Measurements from ENCODE around the gene NDUFV2.

Gene NDUFV2

GRCh38 chr18:9137168-9138066, 34.9 kb downstream of the NDUFV2 start:
- 1% methylated on average over 95 of the region's 95 CpGs for WGBS
- H3K4me1 ChIP-seq (ENCODE audit: insufficient read depth, low read length) = peaks cover 18% of the 10 kb centered on the region
- H3K27me3 ChIP-seq (ENCODE audit: insufficient read depth, low read length) = no peaks in the 10 kb centered on the region
- peaks cover 26% of the 10 kb centered on the region for H3K36me3 ChIP-seq (ENCODE audit: insufficient read depth, low read length)
- no peaks in the 10 kb centered on the region for H3K9me3 ChIP-seq (ENCODE audit: insufficient read depth, low read depth, low read length)
- peak overlapping the region; percentile 100 for H3K4me3 ChIP-seq (ENCODE audit: low read length)
- peak overlapping the region; percentile 78 for H3K9ac ChIP-seq (ENCODE audit: low read depth, low read length)
- peak overlapping the region; percentile 90; the same call in 1 of the 2 replicates for H3K27ac ChIP-seq (ENCODE audit: low read depth, low read length)

- H3K27ac ChIP-seq (ENCODE audit: low read depth, low read length) = no peak overlapping the region
- no peaks in the 10 kb centered on the region for H3K9me3 ChIP-seq (ENCODE audit: insufficient read depth, low read depth, low read length)
- H3K27me3 ChIP-seq (ENCODE audit: insufficient read depth, low read length) = no peaks in the 10 kb centered on the region
- no peak overlapping the region for H3K9ac ChIP-seq (ENCODE audit: low read depth, low read length)
- 89% methylated on average over 6 of the region's 7 CpGs for WGBS
- peaks cover 5% of the 10 kb centered on the region for H3K36me3 ChIP-seq (ENCODE audit: insufficient read depth, low read length)
- H3K4me1 ChIP-seq (ENCODE audit: insufficient read depth, low read length) = peaks cover 20% of the 10 kb centered on the region
- H3K4me3 ChIP-seq (ENCODE audit: low read length) = no peak overlapping the region
Measured at GRCh38 chr18:9139400-9140039, 37.0 kb downstream of the NDUFV2 start.

DNA sequence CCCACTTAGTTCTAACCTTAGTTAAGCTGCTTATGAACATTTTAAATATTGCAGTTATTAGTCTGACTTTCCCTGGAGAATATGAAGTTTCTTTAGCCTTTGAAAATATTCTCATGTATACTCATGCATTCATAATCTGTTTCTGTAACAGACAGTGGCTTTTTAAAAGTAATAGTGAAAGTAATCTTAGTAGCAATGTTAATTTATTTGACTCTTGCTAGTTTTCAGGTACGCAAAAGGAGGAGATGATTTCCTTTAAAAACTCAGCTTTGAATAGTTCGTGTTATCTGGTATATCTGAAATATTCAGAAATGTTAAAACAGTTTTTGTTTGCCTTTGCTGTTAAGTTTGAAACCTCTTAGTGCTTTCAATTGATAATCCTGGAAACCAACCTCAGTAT, 37.9 kb downstream of the NDUFV2 start:
- H3K27me3 ChIP-seq (ENCODE audit: insufficient read depth, low read length) = no peaks in the 10 kb centered on the region
- H3K36me3 ChIP-seq (ENCODE audit: insufficient read depth, low read length) = no peaks in the 10 kb centered on the region
- no peak overlapping the region for H3K9ac ChIP-seq (ENCODE audit: low read depth, low read length)
- 91% methylated on average over 2 of the region's 2 CpGs for WGBS
- no peak overlapping the region for H3K4me3 ChIP-seq (ENCODE audit: low read length)
- H3K27ac ChIP-seq (ENCODE audit: low read depth, low read length) = no peak overlapping the region
- H3K4me1 ChIP-seq (ENCODE audit: insufficient read depth, low read length) = peaks cover 18% of the 10 kb centered on the region
- no peaks in the 10 kb centered on the region for H3K9me3 ChIP-seq (ENCODE audit: insufficient read depth, low read depth, low read length)

GRCh38 chr18:9140984-9141383, 38.5 kb downstream of the NDUFV2 start:
- H3K27ac ChIP-seq (ENCODE audit: low read depth, low read length) = no peak overlapping the region
- H3K36me3 ChIP-seq (ENCODE audit: insufficient read depth, low read length) = no peaks in the 10 kb centered on the region
- H3K27me3 ChIP-seq (ENCODE audit: insufficient read depth, low read length) = no peaks in the 10 kb centered on the region
- 94% methylated on average over 2 of the region's 2 CpGs for WGBS
- peaks cover 16% of the 10 kb centered on the region for H3K4me1 ChIP-seq (ENCODE audit: insufficient read depth, low read length)
- H3K9me3 ChIP-seq (ENCODE audit: insufficient read depth, low read depth, low read length) = no peaks in the 10 kb centered on the region
- H3K9ac ChIP-seq (ENCODE audit: low read depth, low read length) = no peak overlapping the region
- H3K4me3 ChIP-seq (ENCODE audit: low read length) = no peak overlapping the region

GRCh38 chr18:9146224-9146623, 43.7 kb downstream of the NDUFV2 start:
- H3K27ac ChIP-seq (ENCODE audit: low read depth, low read length) = no peak overlapping the region
- H3K9me3 ChIP-seq (ENCODE audit: insufficient read depth, low read depth, low read length) = no peaks in the 10 kb centered on the region
- H3K27me3 ChIP-seq (ENCODE audit: insufficient read depth, low read length) = no peaks in the 10 kb centered on the region
- H3K4me3 ChIP-seq (ENCODE audit: low read length) = no peak overlapping the region
- H3K4me1 ChIP-seq (ENCODE audit: insufficient read depth, low read length) = peaks cover 20% of the 10 kb centered on the region
- no peaks in the 10 kb centered on the region for H3K36me3 ChIP-seq (ENCODE audit: insufficient read depth, low read length)
- WGBS = 100% methylated on average over 1 of the region's 1 CpG
- no peak overlapping the region for H3K9ac ChIP-seq (ENCODE audit: low read depth, low read length)

GRCh38 chr18:9147440-9148202, 45.1 kb downstream of the NDUFV2 start:
- Histone ChIP-seq H3K4me1 (ENCODE audit: insufficient read depth, low read length) (peaks cover 15% of the 10 kb centered on the region), H3K27ac (ENCODE audit: low read depth, low read length) (no peak overlapping the region), H3K4me3 (ENCODE audit: low read length) (no peak overlapping the region), H3K27me3 (ENCODE audit: insufficient read depth, low read length) (no peaks in the 10 kb centered on the region), H3K9me3 (ENCODE audit: insufficient read depth, low read depth, low read length) (no peaks in the 10 kb centered on the region), H3K36me3 (ENCODE audit: insufficient read depth, low read length) (no peaks in the 10 kb centered on the region), H3K9ac (ENCODE audit: low read depth, low read length) (no peak overlapping the region)
- WGBS = no CpG with 5 or more reads among the region's 1 CpG

DNA sequence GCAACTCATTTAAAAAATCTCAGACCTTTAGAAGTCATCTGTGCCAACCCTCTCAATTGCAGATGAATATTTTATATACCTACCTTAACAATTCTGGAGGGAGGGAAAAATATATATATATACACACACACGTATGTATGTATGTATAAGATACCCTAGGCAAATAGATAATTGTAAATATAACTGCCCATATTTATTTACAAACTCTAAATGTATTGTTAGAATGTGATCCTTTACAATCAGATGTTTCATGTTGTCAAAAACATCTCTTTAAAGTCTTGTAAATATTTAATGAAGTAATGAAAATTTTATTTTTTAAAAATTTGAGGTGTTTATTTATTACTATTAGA, 45.7 kb downstream of the NDUFV2 start:
- Histone ChIP-seq H3K9me3 (ENCODE audit: insufficient read depth, low read depth, low read length) (no peaks in the 10 kb centered on the region), H3K27ac (ENCODE audit: low read depth, low read length) (no peak overlapping the region), H3K27me3 (ENCODE audit: insufficient read depth, low read length) (no peaks in the 10 kb centered on the region), H3K4me1 (ENCODE audit: insufficient read depth, low read length) (peaks cover 13% of the 10 kb centered on the region), H3K4me3 (ENCODE audit: low read length) (no peak overlapping the region), H3K9ac (ENCODE audit: low read depth, low read length) (no peak overlapping the region), H3K36me3 (ENCODE audit: insufficient read depth, low read length) (no peaks in the 10 kb centered on the region)
- WGBS = no CpG with 5 or more reads among the region's 1 CpG

GRCh38 chr18:9150121-9150520, 47.6 kb downstream of the NDUFV2 start:
- Histone ChIP-seq H3K9ac (ENCODE audit: low read depth, low read length) (no peak overlapping the region), H3K4me3 (ENCODE audit: low read length) (no peak overlapping the region), H3K27me3 (ENCODE audit: insufficient read depth, low read length) (no peaks in the 10 kb centered on the region), H3K9me3 (ENCODE audit: insufficient read depth, low read depth, low read length) (no peaks in the 10 kb centered on the region), H3K27ac (ENCODE audit: low read depth, low read length) (no peak overlapping the region), H3K4me1 (ENCODE audit: insufficient read depth, low read length) (peaks cover 13% of the 10 kb centered on the region), H3K36me3 (ENCODE audit: insufficient read depth, low read length) (no peaks in the 10 kb centered on the region)
- 95% methylated on average over 4 of the region's 5 CpGs for WGBS

DNA sequence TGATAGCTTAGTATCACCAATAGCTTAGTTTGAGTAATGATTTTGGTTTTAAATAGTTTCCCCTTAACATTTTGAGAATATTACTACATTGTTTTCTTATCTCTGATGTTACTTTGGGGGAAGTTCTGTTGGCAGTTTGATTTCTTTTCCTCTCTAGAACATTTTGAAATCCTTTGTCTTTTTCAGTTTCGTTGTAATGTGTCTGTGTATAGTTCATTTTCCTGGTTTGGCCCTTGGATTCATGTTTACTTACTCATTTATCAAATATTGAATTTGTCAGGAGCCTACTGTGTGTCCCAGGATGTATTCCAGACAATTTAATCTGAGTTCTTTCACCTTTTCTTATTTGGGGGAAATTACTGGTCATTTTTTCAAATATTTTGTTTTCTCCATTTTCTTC, 50.8 kb downstream of the NDUFV2 start:
- WGBS = no CpG with 5 or more reads among the region's 1 CpG
- Histone ChIP-seq H3K27me3 (ENCODE audit: insufficient read depth, low read length) (no peaks in the 10 kb centered on the region), H3K9ac (ENCODE audit: low read depth, low read length) (no peak overlapping the region), H3K9me3 (ENCODE audit: insufficient read depth, low read depth, low read length) (no peaks in the 10 kb centered on the region), H3K36me3 (ENCODE audit: insufficient read depth, low read length) (no peaks in the 10 kb centered on the region), H3K27ac (ENCODE audit: low read depth, low read length) (no peak overlapping the region), H3K4me3 (ENCODE audit: low read length) (no peak overlapping the region), H3K4me1 (ENCODE audit: insufficient read depth, low read length) (peaks cover 5% of the 10 kb centered on the region)

- no peaks in the 10 kb centered on the region for H3K36me3 ChIP-seq (ENCODE audit: insufficient read depth, low read length)
- no peaks in the 10 kb centered on the region for H3K4me1 ChIP-seq (ENCODE audit: insufficient read depth, low read length)
- H3K4me3 ChIP-seq (ENCODE audit: low read length) = no peak overlapping the region
- H3K27ac ChIP-seq (ENCODE audit: low read depth, low read length) = no peak overlapping the region
- H3K9ac ChIP-seq (ENCODE audit: low read depth, low read length) = no peak overlapping the region
- H3K27me3 ChIP-seq (ENCODE audit: insufficient read depth, low read length) = no peaks in the 10 kb centered on the region
- no peaks in the 10 kb centered on the region for H3K9me3 ChIP-seq (ENCODE audit: insufficient read depth, low read depth, low read length)
- WGBS = 95% methylated on average over 3 of the region's 4 CpGs
Measured at GRCh38 chr18:9156604-9157249, 54.2 kb downstream of the NDUFV2 start.

DNA sequence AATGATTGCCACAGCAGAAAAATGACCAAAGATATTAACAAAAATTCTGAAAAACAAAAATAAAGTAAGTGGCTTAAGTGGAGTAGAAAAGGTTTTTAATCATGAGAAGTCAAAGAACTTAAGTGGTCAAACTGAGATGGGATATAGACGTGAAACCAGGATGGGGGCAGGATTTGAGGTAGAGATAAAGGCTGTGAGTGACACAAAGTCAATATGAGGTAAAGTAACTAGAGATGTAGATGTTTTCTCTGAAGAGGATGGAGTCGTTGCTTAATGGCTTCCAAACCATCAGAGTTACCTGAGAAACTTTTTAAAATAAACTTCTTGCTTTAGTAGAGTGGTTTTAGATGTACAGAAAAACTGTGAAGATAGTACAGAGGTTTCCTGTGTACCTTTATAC, 55.3 kb downstream of the NDUFV2 start:
- H3K9ac ChIP-seq (ENCODE audit: low read depth, low read length) = no peak overlapping the region
- 86% methylated on average over 2 of the region's 2 CpGs for WGBS
- H3K27ac ChIP-seq (ENCODE audit: low read depth, low read length) = no peak overlapping the region
- no peaks in the 10 kb centered on the region for H3K9me3 ChIP-seq (ENCODE audit: insufficient read depth, low read depth, low read length)
- no peaks in the 10 kb centered on the region for H3K27me3 ChIP-seq (ENCODE audit: insufficient read depth, low read length)
- no peaks in the 10 kb centered on the region for H3K36me3 ChIP-seq (ENCODE audit: insufficient read depth, low read length)
- H3K4me3 ChIP-seq (ENCODE audit: low read length) = no peak overlapping the region
- H3K4me1 ChIP-seq (ENCODE audit: insufficient read depth, low read length) = no peaks in the 10 kb centered on the region
